Keratinocyte (primary cell): ENCODE data around the gene BEST1.

Experiments used
- CTCF ChIP-seq, 3 experiments: IDR thresholded peaks in 1 of 3; conservative IDR thresholded peaks in 1 of 3; optimal IDR thresholded peaks in 1 of 3; 2 replicates in 2 of 3; 3 replicates in 1 of 3; pipeline versions ENCODE3 to v1.5.1; 2011; ENCODE audit warnings: low read length in 3 of 3, mild to moderate bottlenecking in 3 of 3, moderate library complexity in 2 of 3, control low read depth in 1 of 3, inconsistent platforms in 1 of 3; ENCODE audit not compliant: insufficient read depth in 2 of 3; ENCODE audit errors: extremely low read depth in 1 of 3
- EZH2 ChIP-seq: IDR thresholded peaks from one replicate; pipeline ENCODE4 v1.6.1; 2012; ENCODE audit warnings: inconsistent platforms, mild to moderate bottlenecking, low read length, moderate library complexity

DNA sequence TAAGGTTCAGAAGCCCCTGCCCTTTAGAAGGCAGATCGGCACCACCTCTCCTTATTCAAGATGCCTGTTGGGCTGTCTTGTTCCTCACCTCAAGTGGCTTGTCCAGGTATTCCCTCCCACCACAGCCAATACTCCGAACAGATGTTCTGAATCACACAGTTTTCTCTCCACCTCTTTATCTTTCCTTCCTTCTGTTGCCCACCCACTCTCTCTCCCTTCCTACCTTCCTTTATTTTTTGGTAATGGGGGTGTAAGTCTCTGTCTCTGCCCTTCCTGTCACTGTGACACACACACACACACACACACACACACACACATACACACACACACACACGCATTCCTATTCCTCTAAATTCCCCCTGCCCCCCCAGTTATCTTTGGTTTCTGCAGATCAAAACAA lies 8.4 kb downstream of the BEST1 start:
- TF ChIP-seq CTCF (optimal IDR thresholded peaks at IDR 0.05 in 1 of 3, IDR thresholded peaks at IDR 0.05 in 1 of 3, conservative IDR thresholded peaks at IDR 0.05 in 1 of 3; ENCODE audit: extremely low read depth in 1 of 3, insufficient read depth in 2 of 3, low read length in 3 of 3) (no peak), EZH2 (no peak)
